Stimulated activated CD4-positive, alpha-beta T cell treated with anti-CD3 and anti-CD28 coated beads, TNF-alpha, amount 100 ng/mL, for 24 hours (primary cell): ENCODE measurements around the gene LGALS4.
"Not testable (repeated sequence)": the region's sequence is repeated elsewhere in the genome, so short reads cannot be mapped to it uniquely, and the experiment has no call there.

Experiments used
- DNase-seq, 3 experiments: peaks; one replicate each; pipeline ENCODE4 v3.0.0-alpha.2; 2020; ENCODE audit warnings: low read depth in 3 of 3

Gene LGALS4

DNA sequence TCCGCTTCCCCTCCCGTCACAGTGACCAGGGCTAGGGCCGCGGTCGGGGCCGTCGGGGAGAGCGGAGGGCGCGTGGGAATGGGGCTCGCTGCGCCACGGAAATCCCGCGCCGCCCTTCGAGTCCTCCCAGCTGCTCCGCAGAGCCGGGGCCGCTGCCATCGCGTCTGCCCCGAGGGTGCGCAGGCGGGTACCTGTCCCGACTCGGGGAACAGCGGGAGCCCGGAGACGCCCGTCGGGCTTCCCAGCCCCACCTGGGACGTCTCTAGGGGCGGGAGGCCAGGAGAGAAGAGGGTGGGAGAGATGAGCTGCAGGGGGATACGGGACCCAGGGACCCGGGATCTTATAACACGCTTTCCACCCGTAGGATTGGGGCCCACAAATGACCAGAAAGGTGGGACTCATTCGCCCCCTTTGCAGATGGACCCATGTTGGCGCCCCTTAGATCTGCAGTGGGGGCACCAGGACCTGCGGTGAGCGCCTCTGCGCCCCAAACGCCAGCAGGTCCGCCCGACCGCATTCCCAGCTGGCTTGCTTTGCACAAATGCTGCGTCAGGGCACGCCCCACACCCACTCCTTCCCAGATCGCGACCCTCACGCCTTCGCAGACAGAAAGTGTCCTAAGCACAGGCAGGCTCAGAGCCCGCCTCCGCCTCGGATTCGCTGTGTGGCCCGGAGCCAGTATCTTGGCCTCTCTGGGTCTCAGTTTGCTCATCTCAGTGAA, 42.4 kb downstream of the LGALS4 start:
- not testable (repeated sequence) for DNase-seq

DNA sequence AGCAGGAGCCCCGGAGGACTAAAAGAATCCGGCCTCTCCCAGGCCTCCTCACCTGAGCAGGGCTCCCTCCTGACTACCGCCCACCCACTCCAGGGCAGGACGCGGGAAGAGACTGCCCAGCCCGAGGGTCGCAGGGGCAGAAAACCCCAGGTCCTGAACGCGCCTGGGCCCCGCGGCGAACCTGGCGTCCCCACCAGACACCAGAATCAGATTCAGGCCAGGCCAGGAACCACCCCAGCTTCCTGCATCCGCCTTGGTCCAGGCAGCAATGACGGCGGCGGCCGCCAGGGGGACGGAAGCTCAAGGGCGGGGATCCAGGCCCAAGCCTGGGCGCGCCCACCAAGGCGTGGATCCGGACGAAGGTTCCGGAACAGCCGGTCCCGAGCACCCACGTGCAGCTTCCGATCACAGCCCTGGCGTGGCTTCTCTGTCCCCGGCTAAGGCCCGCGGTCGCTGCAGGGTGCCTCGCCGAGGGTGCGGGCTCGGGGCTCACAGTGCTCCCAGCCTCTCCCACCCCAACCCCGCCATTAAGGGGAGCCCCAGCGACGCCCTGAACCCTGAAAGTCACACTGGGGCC, 43.0 kb downstream of the LGALS4 start:
- DNase-seq = peak; percentile 71 to 84 (median 72)

DNA sequence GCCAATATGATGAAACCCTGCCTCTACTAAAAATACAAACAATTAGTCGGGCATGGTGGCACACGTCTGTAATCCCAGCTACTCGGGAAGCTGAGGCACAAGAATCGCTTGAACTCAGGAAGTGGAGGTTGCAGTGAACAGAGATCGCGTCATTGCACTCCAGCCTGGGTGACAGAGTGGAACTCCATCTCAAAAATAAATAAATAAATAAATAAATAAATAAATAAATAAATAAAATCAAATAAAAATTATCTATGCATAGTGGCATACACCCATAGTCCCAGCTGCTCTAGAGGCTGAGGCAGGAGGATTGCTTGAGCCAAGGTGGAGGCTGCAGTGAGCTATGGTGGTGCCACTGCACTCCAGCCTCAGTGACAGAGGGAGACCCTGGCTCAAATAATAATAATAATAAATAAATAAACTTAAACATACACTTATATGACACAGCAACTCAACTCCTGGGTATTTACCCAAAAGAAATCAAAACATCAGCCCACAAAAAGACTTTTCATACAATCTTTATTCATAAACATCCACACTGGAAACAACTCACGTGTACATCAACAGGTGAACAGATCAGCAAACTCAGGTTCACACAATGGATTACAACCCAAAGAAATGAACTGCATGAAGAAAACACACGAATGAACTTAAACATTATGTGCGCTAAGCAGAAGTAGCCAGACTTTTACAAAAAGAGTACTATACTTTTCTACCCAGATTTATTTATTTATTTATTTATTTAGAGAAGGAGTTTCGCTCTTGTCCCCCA, 46.3 kb downstream of the LGALS4 start:
- DNase-seq = no peak

DNA sequence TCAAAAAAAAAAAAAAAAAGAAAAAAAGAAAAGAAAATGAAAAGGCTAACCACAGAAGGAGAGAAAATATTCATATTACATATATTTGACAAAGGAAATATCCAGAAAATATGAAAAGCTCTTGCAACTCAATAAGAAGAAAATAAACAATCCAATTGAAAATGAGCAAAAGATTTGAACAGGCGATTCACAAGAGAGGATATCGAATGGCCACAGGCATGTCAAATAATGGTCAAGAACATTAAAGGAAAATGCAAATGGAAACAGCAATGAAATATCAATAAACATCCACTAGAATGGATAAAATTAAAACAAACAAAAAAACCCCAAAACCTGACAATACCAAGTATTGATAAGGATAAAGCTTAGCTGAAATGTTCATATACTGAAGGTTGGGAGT, 47.5 kb downstream of the LGALS4 start:
- DNase-seq = no peak

DNA sequence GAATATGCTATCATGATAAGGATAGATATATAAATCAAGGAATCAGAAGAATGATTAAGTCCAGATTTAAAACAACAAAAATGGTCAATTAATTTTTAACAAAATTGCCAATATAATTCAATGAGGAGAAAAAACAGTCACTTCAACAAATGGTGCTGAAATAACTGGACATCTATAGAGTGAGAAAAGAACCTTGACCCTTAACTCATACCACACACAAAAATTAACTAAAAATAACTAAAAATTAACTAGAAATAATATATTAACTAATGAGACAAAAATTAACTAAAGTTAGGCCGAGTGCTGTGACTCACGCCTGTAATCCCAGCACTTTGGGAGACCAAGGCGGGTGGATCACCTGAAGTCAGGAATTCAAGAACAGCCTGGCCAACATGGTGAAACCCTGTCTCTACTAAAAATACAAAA, 48.9 kb downstream of the LGALS4 start:
- no peak for DNase-seq

DNA sequence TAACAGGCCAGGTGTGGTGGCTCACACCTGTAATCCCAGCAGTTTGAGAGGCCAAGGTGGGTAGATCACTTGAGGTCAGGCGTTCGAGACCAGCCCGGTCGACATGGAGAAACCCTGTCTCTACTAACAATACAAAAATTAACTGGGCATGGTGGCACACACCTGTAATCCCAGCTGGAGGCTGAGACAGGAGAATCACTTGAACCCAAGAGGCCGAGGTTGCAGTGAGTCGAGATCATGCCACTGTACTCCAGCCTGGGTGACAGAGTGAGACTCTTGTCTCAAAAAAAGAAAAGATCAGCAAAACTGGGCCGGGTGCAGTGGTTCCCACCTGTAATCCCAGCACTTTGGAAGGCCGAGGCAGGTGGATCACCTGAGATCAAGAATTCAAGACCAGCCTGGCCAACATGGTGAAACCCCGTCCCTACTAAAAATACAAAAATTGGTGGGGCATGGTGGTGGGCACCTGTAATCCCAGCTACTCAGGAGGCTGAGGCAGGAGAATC, 50.8 kb downstream of the LGALS4 start:
- DNase-seq = not testable (repeated sequence)

DNA sequence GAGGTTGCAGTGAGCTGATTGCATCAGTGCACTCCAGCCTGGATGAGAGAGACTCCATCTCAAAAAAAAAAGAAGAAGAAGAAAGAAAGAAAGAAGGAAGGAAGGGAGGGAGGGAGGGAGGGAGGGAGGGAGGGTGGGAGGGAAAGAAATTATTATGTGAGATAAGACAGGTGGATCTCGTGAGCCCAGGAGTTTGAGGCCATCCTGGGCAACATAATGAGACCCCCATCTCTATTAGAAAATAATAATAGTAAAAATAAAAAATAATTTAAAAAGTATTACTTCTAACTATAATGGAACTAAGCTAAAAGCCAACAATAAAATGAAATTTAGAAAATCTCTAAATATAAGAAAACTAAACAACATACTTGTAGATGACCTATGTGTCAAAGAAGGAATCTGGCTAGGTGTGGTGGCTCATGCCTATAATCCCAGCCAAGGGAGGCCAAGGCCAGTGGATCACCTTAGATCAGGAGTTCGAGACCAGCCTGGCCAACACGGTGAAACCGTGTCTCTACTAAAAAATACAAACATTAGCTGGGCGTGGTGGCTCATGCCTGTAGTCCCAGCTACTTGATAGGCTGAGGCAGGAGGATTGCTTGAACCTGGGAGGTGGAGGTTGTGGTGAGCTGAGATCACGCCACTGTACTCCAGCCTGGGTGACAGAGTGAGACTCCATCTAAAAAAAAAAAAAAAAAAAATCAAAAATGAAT, 51.8 kb downstream of the LGALS4 start:
- not testable (repeated sequence) for DNase-seq

DNA sequence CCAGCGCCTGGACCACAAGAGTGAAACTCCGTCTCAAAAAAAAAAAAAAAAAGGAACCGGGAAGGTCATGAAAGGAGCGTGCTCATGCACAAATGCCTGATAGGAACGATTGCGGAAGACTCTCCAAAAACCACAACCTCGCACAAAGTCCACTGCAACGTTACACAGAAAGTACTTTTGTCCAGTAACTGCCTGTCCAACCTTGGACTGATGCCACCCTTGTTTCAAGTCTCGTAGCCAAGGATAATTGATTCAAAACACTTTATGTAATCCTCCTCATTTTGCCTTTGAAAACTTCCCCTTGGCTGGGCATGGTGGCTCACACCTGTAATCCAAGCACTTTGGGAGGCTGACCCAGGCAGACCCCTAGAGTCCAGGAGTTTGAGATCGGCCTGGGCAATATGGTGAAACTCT, 53.1 kb downstream of the LGALS4 start:
- DNase-seq = no peak

DNA sequence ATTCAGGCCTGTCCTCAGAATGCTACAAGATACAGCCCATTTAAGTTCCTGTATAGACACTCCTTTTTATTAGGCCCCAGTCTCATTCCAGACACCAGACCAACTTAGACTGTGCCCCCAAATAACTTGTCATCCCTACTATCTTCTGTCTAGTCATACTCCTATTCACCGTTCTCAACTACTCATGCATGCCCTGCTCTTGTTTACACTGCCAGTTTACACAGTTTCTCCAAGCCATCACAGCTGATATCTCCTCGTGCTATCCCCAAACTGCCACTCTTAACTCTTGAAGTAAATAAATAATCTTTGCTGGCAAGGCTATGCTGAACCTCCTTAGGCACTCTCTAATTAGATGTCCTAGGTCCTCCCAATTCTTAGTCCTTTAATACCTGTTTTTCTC, 58.5 kb downstream of the LGALS4 start:
- not testable (repeated sequence) for DNase-seq

DNA sequence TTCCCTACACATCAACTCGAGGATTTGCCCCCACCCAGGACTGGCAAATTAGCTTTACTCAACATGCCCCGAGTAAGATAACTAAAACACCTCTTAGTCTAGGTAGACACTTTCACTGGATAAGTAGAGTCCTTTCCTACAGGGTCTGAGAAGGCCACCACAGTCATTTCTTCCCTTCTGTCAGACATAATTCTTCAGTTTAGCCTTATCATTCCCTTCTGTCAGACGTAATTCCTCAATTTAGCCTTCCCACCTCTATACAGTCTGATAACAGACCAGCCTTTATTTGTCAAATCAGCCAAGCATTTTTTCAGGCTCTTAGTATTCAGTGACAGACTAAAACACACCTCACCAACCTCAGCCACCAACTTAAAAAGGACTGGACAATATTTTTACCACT, 59.0 kb downstream of the LGALS4 start:
- DNase-seq = not testable (repeated sequence)
